Karpas-422 (cell line): ENCODE results near the gene RASGRF1. TPM values are rescaled to one million over a fixed set of nuclear protein-coding genes. Genes with fewer than 3 reads are reported as not detected.

Experiments
- DNase-seq: peaks from one replicate; pipeline ENCODE4 v3.0.0-alpha.2; 2015
- H2AFZ ChIP-seq: fragments of 200-600 bp; sonication (generic); 2 replicates; pipeline ENCODE4 v1.6.1; 2014; ENCODE audit warnings: antibody characterized with exemption, low read length, mixed read lengths
- H3K27ac ChIP-seq: fragments of 200-600 bp; sonication (generic); 2 replicates; pipeline ENCODE4 v1.5.1; 2014; ENCODE audit warnings: mild to moderate bottlenecking, low read length, moderate library complexity
- H3K27me3 ChIP-seq: fragments of 200-600 bp; sonication (generic); 2 replicates; pipeline ENCODE4 v1.6.1; 2014; ENCODE audit warnings: low read length, mixed read lengths
- H3K36me3 ChIP-seq: fragments of 200-600 bp; sonication (generic); 2 replicates; pipeline ENCODE4 v1.6.1; 2014; ENCODE audit warnings: low read length, mixed read lengths; ENCODE audit not compliant: insufficient read depth
- H3K4me1 ChIP-seq: fragments of 200-600 bp; sonication (generic); 2 replicates; pipeline ENCODE4 v1.6.1; 2014; ENCODE audit warnings: mild to moderate bottlenecking, low read length, mixed read lengths
- H3K4me2 ChIP-seq: fragments of 200-600 bp; sonication (generic); 2 replicates; pipeline ENCODE4 v1.6.1; 2014; ENCODE audit warnings: low read length, low read depth, mild to moderate bottlenecking; ENCODE audit not compliant: poor library complexity, severe bottlenecking
- H3K4me3 ChIP-seq: fragments of 200-600 bp; sonication (generic); 2 replicates; pipeline ENCODE4 v1.5.1; 2014; ENCODE audit warnings: mild to moderate bottlenecking, antibody characterized with exemption, low read length, mixed read lengths
- H3K79me2 ChIP-seq: fragments of 200-600 bp; sonication (generic); 2 replicates; pipeline ENCODE4 v1.6.1; 2014; ENCODE audit warnings: mild to moderate bottlenecking, low read length, mixed read lengths
- H3K9ac ChIP-seq: fragments of 200-600 bp; sonication (generic); 2 replicates; pipeline ENCODE4 v1.6.0; 2014; ENCODE audit warnings: low read length
- H3K9me2 ChIP-seq: fragments of 200-600 bp; sonication (generic), shearing (Covaris generic); replicated peaks from 2 replicates; pipeline ENCODE4 v1.6.0; 2014; ENCODE audit warnings: mild to moderate bottlenecking, low read length, moderate library complexity; ENCODE audit not compliant: insufficient read depth
- H3K9me3 ChIP-seq: fragments of 300-700, 200-600 bp; sonication (generic); 2 replicates; pipeline ENCODE4 v1.6.1; 2014; ENCODE audit warnings: low read length, mixed read lengths
- H4K20me1 ChIP-seq: fragments of 200-600 bp; sonication (generic); 2 replicates; pipeline ENCODE4 v1.6.1; 2014; ENCODE audit warnings: mild to moderate bottlenecking, antibody characterized with exemption, low read length, low read depth; ENCODE audit not compliant: insufficient read depth
- total RNA-seq: library from RNA; depleted of rRNA; stranded (reverse); fragments of >200 nt; shearing (Covaris generic); gene quantifications from 2 replicates; pipeline ENCODE4 v1.2.3, GENCODE V29; 2014; ENCODE audit warnings: low replicate concordance

The RASGRF1 gene
- total RNA-seq, 1 experiment from 2014 or later: 10.5 TPM

GRCh38 chr15:78942741-78943140, 147.8 kb downstream of the RASGRF1 start:
- Histone ChIP-seq H3K4me2 (no peak overlapping the region), H4K20me1 (no peaks in the 10 kb centered on the region), H3K4me1 (peaks cover 38% of the 10 kb centered on the region), H3K79me2 (no peaks in the 10 kb centered on the region), H3K36me3 (no peaks in the 10 kb centered on the region), H3K9ac (no peak overlapping the region), H3K27ac (no peak overlapping the region), H3K9me3 (no peaks in the 10 kb centered on the region), H3K4me3 (no peak overlapping the region), H3K27me3 (no peaks in the 10 kb centered on the region), H2AFZ (no peak overlapping the region), H3K9me2 (no peaks in the 10 kb centered on the region)
- DNase-seq: no peak

- H3K4me3 ChIP-seq: peak overlapping the region; percentile 44
- no peaks in the 10 kb centered on the region for H3K27me3 ChIP-seq
- peak overlapping the region; percentile 98 for H2AFZ ChIP-seq
- no peaks in the 10 kb centered on the region for H4K20me1 ChIP-seq
- peak overlapping the region; percentile 65 for H3K4me2 ChIP-seq
- H3K36me3 ChIP-seq: no peaks in the 10 kb centered on the region
- H3K4me1 ChIP-seq: peaks cover 17% of the 10 kb centered on the region
- H3K9ac ChIP-seq: peak overlapping the region; percentile 21; the same call in 1 of the 2 replicates
- no peaks in the 10 kb centered on the region for H3K9me3 ChIP-seq
- no peaks in the 10 kb centered on the region for H3K79me2 ChIP-seq
- DNase-seq: peak; percentile 80
- no peaks in the 10 kb centered on the region for H3K9me2 ChIP-seq
- H3K27ac ChIP-seq: peak overlapping the region; percentile 55
These were observed 151.7 kb downstream of the RASGRF1 start for GRCh38 chr15:78938658-78939488.

- Histone ChIP-seq H3K9ac (no peak overlapping the region), H3K36me3 (no peaks in the 10 kb centered on the region), H3K4me3 (no peak overlapping the region), H3K4me1 (peaks cover 14% of the 10 kb centered on the region), H3K27me3 (no peaks in the 10 kb centered on the region), H4K20me1 (no peaks in the 10 kb centered on the region), H3K4me2 (no peak overlapping the region), H3K9me3 (no peaks in the 10 kb centered on the region), H3K9me2 (no peaks in the 10 kb centered on the region), H3K27ac (no peak overlapping the region), H3K79me2 (no peaks in the 10 kb centered on the region), H2AFZ (no peak overlapping the region)
- DNase-seq: no peak
These were observed 153.3 kb downstream of the RASGRF1 start for GRCh38 chr15:78937132-78937739.

GRCh38 chr15:78934655-78935023, 155.9 kb downstream of the RASGRF1 start:
- Histone ChIP-seq H3K4me1 (peaks cover 10% of the 10 kb centered on the region), H3K9me3 (no peaks in the 10 kb centered on the region), H3K27ac (no peak overlapping the region), H3K4me2 (no peak overlapping the region), H3K36me3 (no peaks in the 10 kb centered on the region), H3K9ac (no peak overlapping the region), H3K9me2 (no peaks in the 10 kb centered on the region), H3K4me3 (no peak overlapping the region), H4K20me1 (no peaks in the 10 kb centered on the region), H2AFZ (no peak overlapping the region), H3K27me3 (no peaks in the 10 kb centered on the region), H3K79me2 (no peaks in the 10 kb centered on the region)
- no peak for DNase-seq

GRCh38 chr15:78933823-78934654, 156.5 kb downstream of the RASGRF1 start:
- no peak overlapping the region for H3K4me2 ChIP-seq
- no peak overlapping the region for H3K4me3 ChIP-seq
- no peaks in the 10 kb centered on the region for H3K9me3 ChIP-seq
- no peak overlapping the region for H3K9ac ChIP-seq
- H4K20me1 ChIP-seq: no peaks in the 10 kb centered on the region
- no peak overlapping the region for H2AFZ ChIP-seq
- no peaks in the 10 kb centered on the region for H3K27me3 ChIP-seq
- no peak for DNase-seq
- peaks cover 4% of the 10 kb centered on the region for H3K4me1 ChIP-seq
- no peaks in the 10 kb centered on the region for H3K79me2 ChIP-seq
- no peaks in the 10 kb centered on the region for H3K9me2 ChIP-seq
- no peak overlapping the region for H3K27ac ChIP-seq
- no peaks in the 10 kb centered on the region for H3K36me3 ChIP-seq

- H2AFZ ChIP-seq: no peak overlapping the region
- no peak overlapping the region for H3K27ac ChIP-seq
- H3K9ac ChIP-seq: no peak overlapping the region
- no peak for DNase-seq
- H3K4me2 ChIP-seq: no peak overlapping the region
- H3K36me3 ChIP-seq: no peaks in the 10 kb centered on the region
- no peaks in the 10 kb centered on the region for H3K9me2 ChIP-seq
- H3K9me3 ChIP-seq: no peaks in the 10 kb centered on the region
- H3K4me1 ChIP-seq: no peaks in the 10 kb centered on the region
- no peak overlapping the region for H3K4me3 ChIP-seq
- H3K27me3 ChIP-seq: no peaks in the 10 kb centered on the region
- H3K79me2 ChIP-seq: no peaks in the 10 kb centered on the region
- H4K20me1 ChIP-seq: no peaks in the 10 kb centered on the region
These were observed 157.3 kb downstream of the RASGRF1 start for GRCh38 chr15:78933187-78933822.

- Histone ChIP-seq H3K36me3 (no peaks in the 10 kb centered on the region), H3K9me2 (no peaks in the 10 kb centered on the region), H3K4me1 (no peaks in the 10 kb centered on the region), H3K27ac (no peak overlapping the region), H4K20me1 (no peaks in the 10 kb centered on the region), H2AFZ (no peak overlapping the region), H3K79me2 (no peaks in the 10 kb centered on the region), H3K9me3 (no peaks in the 10 kb centered on the region), H3K4me2 (no peak overlapping the region), H3K4me3 (no peak overlapping the region), H3K27me3 (no peaks in the 10 kb centered on the region), H3K9ac (no peak overlapping the region)
- DNase-seq: no peak
These were observed 158.2 kb downstream of the RASGRF1 start for GRCh38 chr15:78932258-78932808.
